GM10266 (cell line): ENCODE results near the gene SMPD4.
"Not testable (repeated sequence)": the region's sequence is repeated elsewhere in the genome, so short reads cannot be mapped to it uniquely, and the experiment has no call there.

ENCODE experiments used
- DNase-seq: peaks from one replicate; pipeline ENCODE4 v3.0.0; 2012; ENCODE audit errors: extremely low spot score
- CTCF ChIP-seq: IDR thresholded peaks from 2 replicates; pipeline ENCODE4 v1.5.1; 2012; ENCODE audit warnings: mild to moderate bottlenecking, low read depth; ENCODE audit not compliant: control insufficient read depth, insufficient read depth; ENCODE audit errors: missing control alignments

Gene SMPD4

GRCh38 chr2:130160131-130160530, 21.3 kb downstream of the SMPD4 start:
- no peak for DNase-seq
- no peak for TF ChIP-seq CTCF

DNA sequence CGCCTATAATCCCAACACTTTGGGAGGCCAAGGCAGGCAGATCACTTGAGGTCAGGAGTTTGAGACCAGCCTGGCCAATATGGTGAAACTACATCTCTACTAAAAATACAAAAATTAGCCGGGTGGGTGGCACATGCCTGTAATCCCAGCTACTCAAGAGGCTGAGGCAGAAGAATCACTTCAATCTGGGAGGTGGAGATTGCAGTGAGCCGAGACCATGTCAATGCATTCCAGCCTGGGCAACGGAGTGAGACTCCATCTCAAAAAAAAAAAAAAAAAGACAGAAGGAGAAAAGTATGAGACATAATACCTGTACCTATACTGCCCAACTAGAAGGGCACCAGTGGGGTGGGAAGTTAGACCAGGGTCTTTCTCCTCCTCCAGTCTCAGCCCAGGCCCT, 22.0 kb downstream of the SMPD4 start:
- DNase-seq: not testable (repeated sequence)

- no peak for DNase-seq
- TF ChIP-seq CTCF: no peak
These were observed 22.8 kb downstream of the SMPD4 start for GRCh38 chr2:130158631-130159030.

GRCh38 chr2:130157825-130158514, 23.4 kb downstream of the SMPD4 start:
- DNase-seq: peak; percentile 62
- peak; percentile 44 for TF ChIP-seq CTCF

DNA sequence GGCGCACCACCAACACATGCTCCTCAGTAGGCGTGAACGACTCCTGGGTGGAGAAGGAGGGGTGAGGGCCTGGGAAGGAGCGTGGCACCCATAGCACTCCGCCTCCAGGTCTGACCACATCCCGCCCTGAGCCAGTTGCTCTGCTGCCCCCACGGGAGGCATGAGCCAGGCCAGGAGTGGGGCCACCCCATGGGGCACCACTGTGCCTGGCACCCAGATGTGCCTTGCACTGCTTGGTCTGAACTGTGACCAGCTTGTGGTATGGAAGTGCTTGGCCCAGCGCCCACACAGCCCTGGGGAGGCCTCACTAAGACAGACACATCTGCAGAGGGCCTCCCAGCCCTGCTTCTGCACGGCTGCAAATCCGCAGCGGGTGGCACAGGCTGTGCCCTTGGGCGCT, 24.0 kb downstream of the SMPD4 start:
- DNase-seq: not testable (repeated sequence)

GRCh38 chr2:130156624-130157004, 24.8 kb downstream of the SMPD4 start:
- no peak for DNase-seq
- no peak for TF ChIP-seq CTCF

GRCh38 chr2:130155956-130156623, 25.3 kb downstream of the SMPD4 start:
- TF ChIP-seq CTCF: peak; percentile 68
- DNase-seq: peak; percentile 54

GRCh38 chr2:130154773-130155765, 26.3 kb downstream of the SMPD4 start:
- no peak for TF ChIP-seq CTCF
- DNase-seq: no peak

DNA sequence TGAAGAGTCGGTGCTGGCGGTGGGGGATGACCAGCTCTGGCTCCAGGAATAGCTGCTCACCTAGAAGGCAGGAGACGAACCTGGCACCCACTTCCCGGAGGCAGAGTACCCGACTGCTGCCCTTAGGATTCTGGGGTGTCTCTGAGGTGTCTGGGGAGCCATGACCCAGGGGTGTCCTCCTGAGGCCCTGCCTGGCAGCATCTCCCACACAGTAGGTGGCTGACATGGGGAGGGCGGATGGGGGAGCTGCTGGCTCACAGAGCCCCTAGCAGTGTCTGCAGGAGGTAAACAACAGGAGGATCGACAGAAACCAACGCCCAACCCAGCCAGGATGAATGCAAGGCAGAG, 27.0 kb downstream of the SMPD4 start:
- DNase-seq: not testable (repeated sequence)

GRCh38 chr2:130153721-130154422, 27.5 kb downstream of the SMPD4 start:
- DNase-seq: not testable (repeated sequence)
